Epithelial cell of proximal tubule (primary cell): Measurements from ENCODE around the gene MAP7D2. TPM values are rescaled to one million over a fixed set of nuclear protein-coding genes. Genes with fewer than 3 reads are reported as not detected.
A peak's percentile ranks its signal among the peaks of the same experiment; 100 is the strongest.

ENCODE experiments used
- DNase-seq: peaks from one replicate; pipeline ENCODE4 v3.0.0-alpha.2; 2011; ENCODE audit warnings: low read depth
- H3K4me3 ChIP-seq: 2 replicates; pipeline ENCODE4 v1.5.1; 2011; ENCODE audit warnings: low read depth, mild to moderate bottlenecking, low read length
- total RNA-seq: library from RNA; depleted of rRNA; stranded (reverse); fragments of >200 nt; gene quantifications from 2 replicates; pipeline ENCODE4 v1.2.3, GENCODE V29; 2015
- TF ChIP-seq, protein P1 (sequence below): conservative IDR thresholded peaks from 2 replicates; pipeline ENCODE4 v1.5.1; 2012; ENCODE audit warnings: low read depth, mild to moderate bottlenecking, low read length

MAP7D2 gene
- total RNA-seq, 1 donor from 2014 or later = 1.4 TPM

DNA sequence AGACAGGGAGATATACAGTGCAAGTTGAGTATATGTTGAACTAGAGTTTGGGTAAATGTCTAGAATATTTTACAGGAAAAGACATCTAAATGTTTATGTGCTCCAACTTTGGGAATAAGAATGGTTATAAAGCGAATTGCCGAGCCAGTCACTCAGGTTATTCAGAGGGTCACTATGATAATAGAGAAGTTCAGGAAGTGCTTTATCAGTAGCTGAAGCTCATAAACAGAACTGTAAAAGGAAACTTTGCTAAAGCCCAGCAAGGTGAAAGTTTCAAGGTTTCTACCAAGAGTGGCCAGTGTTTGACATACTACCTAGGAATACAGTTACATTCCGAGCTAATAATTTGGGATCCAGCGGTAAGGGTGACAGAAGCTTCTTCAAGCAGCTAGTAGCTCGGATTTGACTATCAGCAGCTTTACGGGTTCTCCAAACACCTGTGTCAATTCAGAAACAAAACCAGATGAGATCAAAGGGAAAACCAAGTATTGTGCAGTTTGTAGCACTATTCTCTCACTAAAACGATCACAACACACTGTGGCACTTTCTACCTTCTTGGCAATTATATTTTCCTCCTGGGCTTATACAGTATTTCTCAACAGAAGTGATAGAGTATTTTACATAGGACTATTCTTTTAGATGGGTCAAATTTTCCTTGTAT, 108.6 kb downstream of the MAP7D2 start:
- TF ChIP-seq, protein P1, sequence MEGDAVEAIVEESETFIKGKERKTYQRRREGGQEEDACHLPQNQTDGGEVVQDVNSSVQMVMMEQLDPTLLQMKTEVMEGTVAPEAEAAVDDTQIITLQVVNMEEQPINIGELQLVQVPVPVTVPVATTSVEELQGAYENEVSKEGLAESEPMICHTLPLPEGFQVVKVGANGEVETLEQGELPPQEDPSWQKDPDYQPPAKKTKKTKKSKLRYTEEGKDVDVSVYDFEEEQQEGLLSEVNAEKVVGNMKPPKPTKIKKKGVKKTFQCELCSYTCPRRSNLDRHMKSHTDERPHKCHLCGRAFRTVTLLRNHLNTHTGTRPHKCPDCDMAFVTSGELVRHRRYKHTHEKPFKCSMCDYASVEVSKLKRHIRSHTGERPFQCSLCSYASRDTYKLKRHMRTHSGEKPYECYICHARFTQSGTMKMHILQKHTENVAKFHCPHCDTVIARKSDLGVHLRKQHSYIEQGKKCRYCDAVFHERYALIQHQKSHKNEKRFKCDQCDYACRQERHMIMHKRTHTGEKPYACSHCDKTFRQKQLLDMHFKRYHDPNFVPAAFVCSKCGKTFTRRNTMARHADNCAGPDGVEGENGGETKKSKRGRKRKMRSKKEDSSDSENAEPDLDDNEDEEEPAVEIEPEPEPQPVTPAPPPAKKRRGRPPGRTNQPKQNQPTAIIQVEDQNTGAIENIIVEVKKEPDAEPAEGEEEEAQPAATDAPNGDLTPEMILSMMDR = no peak
- no peak for DNase-seq
- no peak overlapping the region for H3K4me3 ChIP-seq

GRCh38 chrX:20005883-20006282, 110.8 kb downstream of the MAP7D2 start:
- H3K4me3 ChIP-seq = no peak overlapping the region
- TF ChIP-seq, protein P1 = no peak
- no peak for DNase-seq

DNA sequence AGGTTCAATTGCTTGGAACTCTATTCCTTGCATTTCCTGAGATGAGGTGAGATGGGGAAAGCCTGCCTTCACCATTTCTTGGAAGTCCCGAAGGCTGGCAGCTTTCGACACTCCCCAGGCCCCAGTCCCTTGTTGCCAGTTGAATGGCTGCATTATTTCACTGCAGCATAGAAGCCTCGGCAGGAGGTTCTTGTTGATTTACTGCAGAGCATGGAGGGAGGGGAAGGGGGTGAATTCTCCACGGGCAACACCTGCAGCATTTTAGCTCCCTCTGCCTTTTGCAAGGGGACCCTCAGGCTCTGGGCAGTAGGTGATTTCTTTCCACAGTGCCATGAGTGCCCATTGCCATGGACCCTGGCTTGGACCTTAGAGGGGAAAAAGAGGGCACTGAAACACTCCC, 115.1 kb downstream of the MAP7D2 start:
- H3K4me3 ChIP-seq = no peak overlapping the region
- DNase-seq = no peak
- TF ChIP-seq, protein P1 = no peak

DNA sequence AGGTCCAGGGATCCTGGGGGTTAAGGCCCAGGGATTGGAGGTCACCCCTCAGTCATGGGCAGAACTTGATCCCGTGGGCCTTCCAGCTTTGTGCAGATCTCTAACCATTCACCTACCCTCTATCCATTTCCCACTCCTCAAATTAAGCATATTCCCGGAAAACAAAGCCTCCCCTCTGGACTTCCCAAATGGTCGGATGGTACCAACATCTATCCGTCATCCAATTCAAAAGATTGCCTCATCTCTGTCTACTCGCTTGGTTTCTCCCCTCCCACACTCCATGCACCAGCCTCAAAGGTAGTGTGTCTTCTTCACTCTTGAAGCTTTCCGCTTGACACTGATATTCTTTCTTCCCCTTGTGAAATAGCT, 125.4 kb downstream of the MAP7D2 start:
- TF ChIP-seq, protein P1 = no peak
- no peak for DNase-seq
- peak overlapping the region; percentile 45 for H3K4me3 ChIP-seq

DNA sequence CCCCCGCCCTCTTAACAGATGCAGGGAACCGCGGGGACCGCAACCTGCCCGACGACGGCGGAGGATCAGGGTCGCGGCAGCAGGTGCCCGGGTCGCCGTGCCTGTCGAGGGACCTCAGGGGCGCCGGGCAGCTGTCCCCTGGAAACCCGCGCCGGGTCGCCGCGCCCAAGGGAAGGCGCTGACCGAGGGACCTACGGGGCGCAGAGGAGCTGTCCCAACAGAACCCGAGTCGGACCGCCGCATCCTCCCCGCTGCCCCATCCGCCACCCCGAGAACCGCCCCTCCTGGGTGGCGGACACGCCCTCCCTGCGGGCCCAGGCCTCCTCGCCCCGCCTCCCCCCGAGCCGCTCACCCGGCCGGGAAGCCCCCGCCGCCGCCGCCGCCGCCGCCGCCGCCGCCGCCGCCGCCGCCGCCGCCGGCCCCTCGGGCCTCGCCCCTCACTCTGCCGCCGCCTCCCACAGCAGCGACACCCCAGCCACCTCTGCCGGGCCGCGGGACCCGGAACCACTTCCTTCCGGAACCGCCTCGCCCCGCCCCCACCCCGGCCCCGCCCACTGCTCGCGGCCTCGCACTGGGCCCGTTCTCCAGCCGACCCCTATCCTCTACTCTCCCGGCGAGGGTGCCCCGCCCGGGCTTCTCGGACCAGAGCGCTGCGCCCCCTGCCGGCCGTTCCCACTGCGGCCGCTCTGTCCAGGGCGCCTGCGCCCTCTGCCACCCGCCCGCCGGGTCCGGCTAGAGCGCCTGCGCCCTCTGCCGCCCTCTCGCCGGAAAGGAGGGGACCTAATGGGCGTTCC, 126.0 kb downstream of the MAP7D2 start, which contains the start of gene BCLAF3:
Gene BCLAF3 (minus strand): TSS at position 506 of the 794 bp plus-strand sequence. CDS start 20,797 bp downstream, outside the sequence.
- DNase-seq = no peak
- TF ChIP-seq, protein P1 = peak; percentile 58
- H3K4me3 ChIP-seq = peak within 1 kb of the TSS; percentile 75

GRCh38 chrX:19990151-19990555, 126.6 kb downstream of the MAP7D2 start:
- TF ChIP-seq, protein P1 = no peak
- peak overlapping the region; percentile 75 for H3K4me3 ChIP-seq
- DNase-seq = no peak

DNA sequence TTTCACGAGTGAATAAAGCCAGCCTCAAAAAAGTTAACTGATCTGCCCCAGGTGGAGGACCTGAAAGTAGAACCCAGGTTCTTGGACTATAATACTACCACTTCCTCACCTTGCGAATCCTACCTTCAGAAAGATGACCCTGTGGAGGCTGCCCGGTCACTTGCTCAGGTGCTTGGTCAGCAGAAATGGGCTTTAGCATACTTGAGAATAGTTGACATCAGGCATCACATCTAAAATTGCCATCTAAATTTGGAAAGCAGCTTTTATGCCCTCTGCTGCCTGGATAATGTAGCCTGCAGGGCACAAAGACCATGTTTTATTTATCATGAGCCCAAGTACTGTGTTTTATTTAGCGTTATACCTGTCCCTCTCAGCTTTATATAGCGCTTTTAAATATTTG, 128.9 kb downstream of the MAP7D2 start:
- H3K4me3 ChIP-seq = no peak overlapping the region
- TF ChIP-seq, protein P1 = no peak
- no peak for DNase-seq
